ENCODE measurements around the gene FHIT.

FHIT gene

DNA sequence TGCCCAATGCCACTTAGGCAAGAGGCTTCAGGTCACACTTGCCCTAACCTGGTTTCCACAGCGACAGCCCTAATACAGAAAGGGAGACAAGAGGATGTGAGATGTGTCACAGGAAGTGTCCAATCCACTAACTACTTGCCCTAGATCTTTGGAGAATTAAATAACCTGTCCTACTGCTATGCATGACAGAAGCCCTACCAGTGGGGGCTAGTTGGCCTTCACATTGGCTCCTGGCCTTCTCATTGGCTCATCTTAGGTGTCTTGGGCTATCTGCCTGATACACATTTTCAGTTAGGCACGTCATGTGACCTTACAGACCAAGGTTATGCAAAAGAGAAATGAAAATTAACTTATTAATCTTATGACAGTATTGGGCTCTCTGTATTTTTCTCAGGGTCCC lies 449.9 kb downstream of the FHIT start:
- H3K27ac ChIP-seq: no peak overlapping the region
- TF ChIP-seq, protein P1, sequence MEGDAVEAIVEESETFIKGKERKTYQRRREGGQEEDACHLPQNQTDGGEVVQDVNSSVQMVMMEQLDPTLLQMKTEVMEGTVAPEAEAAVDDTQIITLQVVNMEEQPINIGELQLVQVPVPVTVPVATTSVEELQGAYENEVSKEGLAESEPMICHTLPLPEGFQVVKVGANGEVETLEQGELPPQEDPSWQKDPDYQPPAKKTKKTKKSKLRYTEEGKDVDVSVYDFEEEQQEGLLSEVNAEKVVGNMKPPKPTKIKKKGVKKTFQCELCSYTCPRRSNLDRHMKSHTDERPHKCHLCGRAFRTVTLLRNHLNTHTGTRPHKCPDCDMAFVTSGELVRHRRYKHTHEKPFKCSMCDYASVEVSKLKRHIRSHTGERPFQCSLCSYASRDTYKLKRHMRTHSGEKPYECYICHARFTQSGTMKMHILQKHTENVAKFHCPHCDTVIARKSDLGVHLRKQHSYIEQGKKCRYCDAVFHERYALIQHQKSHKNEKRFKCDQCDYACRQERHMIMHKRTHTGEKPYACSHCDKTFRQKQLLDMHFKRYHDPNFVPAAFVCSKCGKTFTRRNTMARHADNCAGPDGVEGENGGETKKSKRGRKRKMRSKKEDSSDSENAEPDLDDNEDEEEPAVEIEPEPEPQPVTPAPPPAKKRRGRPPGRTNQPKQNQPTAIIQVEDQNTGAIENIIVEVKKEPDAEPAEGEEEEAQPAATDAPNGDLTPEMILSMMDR (IDR thresholded peaks at IDR 0.05; ENCODE audit: low read depth, low read length, missing control alignments): no peak
- in situ Hi-C loops (cut with HindIII; ENCODE audit: low pct_ligation_motif_present, low sequenced_read_pairs): no loop called here

DNA sequence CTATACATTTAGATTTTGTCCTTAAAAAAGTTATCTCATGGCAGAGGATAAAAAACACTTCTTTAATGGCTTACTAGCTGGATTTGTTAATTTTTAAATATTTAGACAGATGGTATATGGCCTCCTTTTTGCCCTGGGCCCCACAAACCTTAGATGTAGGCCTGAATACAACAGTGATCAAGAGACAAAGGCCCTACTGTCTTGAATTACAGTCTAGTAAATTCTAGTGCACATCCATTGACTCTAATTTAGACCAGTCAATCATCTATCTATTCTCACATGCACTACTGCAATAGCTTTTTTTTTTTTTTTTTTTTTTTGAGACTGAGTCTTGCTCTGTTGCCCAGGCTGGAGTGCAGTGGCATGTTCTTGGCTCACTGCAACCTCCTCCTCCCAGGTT lies 452.8 kb downstream of the FHIT start:
- no peak overlapping the region for H3K4me3 ChIP-seq (ENCODE audit: low read depth, low read length)
- no peak for DNase-seq

More for the DNA sequence above, 449.9 kb downstream of the FHIT start:
- no peaks in the 10 kb centered on the region for H3K36me3 ChIP-seq (replicated peaks)
- no peaks in the 10 kb centered on the region for H3K27me3 ChIP-seq (replicated peaks)
- DNase-seq: peak; percentile 2
- H3K4me3 ChIP-seq (ENCODE audit: low read depth, low read length): no peak overlapping the region

DNA sequence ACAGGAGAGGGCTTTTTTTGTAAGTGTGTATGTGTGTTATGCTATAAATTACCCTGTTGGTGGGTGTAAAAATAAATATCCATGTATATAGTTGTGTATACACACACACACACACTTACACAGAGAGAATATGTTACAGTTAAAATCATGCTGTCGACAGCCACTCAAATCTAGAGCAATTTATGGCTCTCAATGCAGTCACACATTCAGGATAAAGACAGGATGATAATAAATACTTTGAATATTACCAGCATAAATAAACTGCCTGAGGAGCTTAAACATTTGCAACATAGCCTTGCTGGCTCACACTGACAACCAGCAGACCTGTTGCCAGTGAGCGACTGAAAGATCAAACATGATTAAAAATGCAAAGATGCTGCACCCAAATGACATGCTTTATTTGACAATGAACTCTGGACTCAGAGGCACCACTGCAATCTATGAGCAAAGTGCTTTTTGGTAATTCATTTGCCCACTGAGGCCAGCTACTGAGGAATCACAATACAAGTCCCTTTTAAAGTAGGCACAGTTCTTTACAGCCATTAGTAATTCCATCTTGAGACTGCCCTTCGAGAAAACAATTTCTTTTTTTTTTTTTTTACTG lies 458.9 kb downstream of the FHIT start:
- in situ Hi-C loops (cut with HindIII; ENCODE audit: low pct_ligation_motif_present, low sequenced_read_pairs): no loop called here
- TF ChIP-seq, protein P1 (IDR thresholded peaks at IDR 0.05; ENCODE audit: low read depth, low read length, missing control alignments): no peak

More for the DNA sequence above, 452.8 kb downstream of the FHIT start:
- TF ChIP-seq, protein P1 (IDR thresholded peaks at IDR 0.05; ENCODE audit: low read depth, low read length, missing control alignments): no peak
- in situ Hi-C loops (cut with HindIII; ENCODE audit: low pct_ligation_motif_present, low sequenced_read_pairs): no loop called here
- H3K27me3 ChIP-seq (replicated peaks): no peaks in the 10 kb centered on the region
- no peaks in the 10 kb centered on the region for H3K36me3 ChIP-seq (replicated peaks)
- no peak overlapping the region for H3K27ac ChIP-seq

DNA sequence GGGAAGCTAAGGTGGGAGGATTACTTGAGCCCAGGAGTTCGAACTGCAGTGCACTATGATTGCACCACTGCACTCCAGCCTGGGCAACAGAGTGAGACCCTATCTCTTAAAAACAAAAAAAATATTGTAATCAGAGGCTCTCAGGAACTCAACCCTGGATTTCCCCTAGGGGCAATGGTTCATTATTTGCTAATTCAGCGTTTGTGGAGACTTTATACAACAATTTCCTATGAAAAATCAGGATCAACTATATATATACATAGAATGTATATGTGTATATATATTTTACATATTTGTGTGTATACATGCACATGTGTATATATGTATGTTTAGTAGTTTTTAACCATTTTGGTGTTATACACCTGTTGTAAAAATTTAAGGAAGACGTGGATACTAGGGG lies 463.1 kb downstream of the FHIT start:
- Histone ChIP-seq H3K27me3 (replicated peaks) (no peaks in the 10 kb centered on the region), H3K4me3 (ENCODE audit: low read depth, low read length) (no peak overlapping the region), H3K27ac (no peak overlapping the region), H3K36me3 (replicated peaks) (no peaks in the 10 kb centered on the region)
- in situ Hi-C loops (cut with HindIII; ENCODE audit: low pct_ligation_motif_present, low sequenced_read_pairs): no loop called here
- DNase-seq: no peak
- TF ChIP-seq, protein P1 (IDR thresholded peaks at IDR 0.05; ENCODE audit: low read depth, low read length, missing control alignments): no peak

More for the DNA sequence above, 458.9 kb downstream of the FHIT start:
- no peak overlapping the region for H3K4me3 ChIP-seq (ENCODE audit: low read depth, low read length)
- no peak for DNase-seq
- H3K27me3 ChIP-seq (replicated peaks): no peaks in the 10 kb centered on the region
- H3K27ac ChIP-seq: no peak overlapping the region
- H3K36me3 ChIP-seq (replicated peaks): no peaks in the 10 kb centered on the region

DNA sequence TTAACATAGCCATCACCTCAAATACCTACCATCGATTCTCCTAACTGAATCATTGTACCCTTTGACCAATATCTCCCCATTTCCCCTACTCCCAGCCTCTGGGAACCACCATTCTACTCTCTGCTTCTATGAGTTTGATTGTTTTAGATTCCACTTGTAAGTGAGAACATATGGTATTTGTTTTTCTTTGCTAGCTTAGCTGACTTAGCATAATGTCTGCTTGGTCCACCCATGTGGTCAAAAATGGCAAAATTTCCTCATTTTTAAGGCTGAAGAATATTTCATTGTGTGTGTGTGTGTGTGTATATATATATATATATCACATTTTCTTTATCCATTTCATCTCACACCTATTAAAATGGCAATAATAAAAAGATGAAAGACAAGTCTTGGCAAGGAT lies 469.3 kb downstream of the FHIT start:
- no peak overlapping the region for H3K27ac ChIP-seq
- H3K36me3 ChIP-seq (replicated peaks): no peaks in the 10 kb centered on the region
- TF ChIP-seq, protein P1 (IDR thresholded peaks at IDR 0.05; ENCODE audit: low read depth, low read length, missing control alignments): no peak
- H3K4me3 ChIP-seq (ENCODE audit: low read depth, low read length): no peak overlapping the region
- H3K27me3 ChIP-seq (replicated peaks): no peaks in the 10 kb centered on the region
- no peak for DNase-seq
- in situ Hi-C loops (cut with HindIII; ENCODE audit: low pct_ligation_motif_present, low sequenced_read_pairs): no loop called here

DNA sequence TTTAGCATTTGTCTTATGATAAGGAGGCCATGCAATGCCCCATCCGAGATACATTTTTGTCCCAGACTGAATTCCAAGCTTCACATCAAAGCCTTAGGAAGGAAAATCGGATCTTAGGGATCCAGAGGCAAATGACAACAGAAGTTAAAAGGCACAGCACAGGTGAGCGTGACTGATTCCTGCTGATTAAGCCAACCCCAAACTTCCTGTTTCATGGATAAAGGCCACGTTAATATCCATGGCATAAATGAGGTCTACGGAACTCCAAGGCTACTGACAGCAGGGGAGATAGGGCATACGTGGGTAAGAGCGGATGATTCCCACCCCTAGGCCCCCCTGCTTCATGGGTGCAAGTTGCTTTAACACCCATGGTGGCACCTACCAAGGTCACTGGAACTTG lies 471.6 kb downstream of the FHIT start:
- in situ Hi-C loops (cut with HindIII; ENCODE audit: low pct_ligation_motif_present, low sequenced_read_pairs): no loop called here
- Histone ChIP-seq H3K36me3 (replicated peaks) (no peaks in the 10 kb centered on the region), H3K27me3 (replicated peaks) (no peaks in the 10 kb centered on the region), H3K27ac (no peak overlapping the region), H3K4me3 (ENCODE audit: low read depth, low read length) (no peak overlapping the region)
- TF ChIP-seq, protein P1 (IDR thresholded peaks at IDR 0.05; ENCODE audit: low read depth, low read length, missing control alignments): no peak
- DNase-seq: no peak
